HepG2 (cell line): ENCODE measurements around the gene KIR3DL2. TPM values are rescaled to one million over a fixed set of nuclear protein-coding genes. Genes with fewer than 3 reads are reported as not detected.
"Not testable (repeated sequence)": the region's sequence is repeated elsewhere in the genome, so short reads cannot be mapped to it uniquely, and the experiment has no call there.

Experiments used
- ATAC-seq: fragments of 200-7000 bp; cut with Tn5 transposase; 3 replicates; pipeline ENCODE4 v1.9.1; 2020; ENCODE audit warnings: mild to moderate bottlenecking, moderate library complexity
- BruUV-seq: library from RNA; stranded (reverse); fragments of 400-500 nt; replicated peaks from 2 replicates; lab custom pipeline; 2021; lab: Mats Ljungman, UMichigan
- CTCF ChIA-PET: fragments of 300-600 bp; formaldehyde crosslinking; extraction: SDS; loops from one replicate; lab custom pipeline; 2021; ENCODE audit warnings: low total read pairs, inconsistent platforms, low intra/inter-chr PET ratio; lab: Yijun Ruan, JAX
- POLR2A ChIA-PET: fragments of 350-600 bp; sonication (Branson Sonifier 250); formaldehyde crosslinking; loops from one replicate; lab custom pipeline; 2020; ENCODE audit warnings: antibody characterized with exemption, inconsistent platforms; lab: Yijun Ruan, JAX
- DNase-seq: peaks from one replicate; pipeline ENCODE4 v3.0.0-alpha.2; 2015; ENCODE audit warnings: low spot score
- FAIRE-seq: peaks from 3 replicates; lab custom pipeline; 2011; peaks lifted over from hg19 to GRCh38; lab: Jason Lieb, UNC
- H2AFZ ChIP-seq: one replicate; pipeline ENCODE4 v1.6.1; 2011; ENCODE audit warnings: low read length, inconsistent platforms
- H3K27ac ChIP-seq: fragments of 300-600 bp; 3 replicates; pipeline ENCODE4 v1.8.0; 2011; ENCODE audit warnings: mixed run types, mild to moderate bottlenecking, mixed read lengths, low read length, inconsistent platforms; ENCODE audit not compliant: insufficient read depth; ENCODE audit errors: extremely low read length
- H3K27me3 ChIP-seq, 2 experiments: fragments of 200-600 bp in 1 of 2; 2 replicates in 1 of 2; 3 replicates in 1 of 2; pipeline versions ENCODE4 v1.6.0 to v1.8.0; 2011; ENCODE audit warnings: low read length in 2 of 2, mild to moderate bottlenecking in 2 of 2, moderate library complexity in 2 of 2, inconsistent platforms in 1 of 2; ENCODE audit not compliant: insufficient read depth in 2 of 2, control insufficient read depth in 1 of 2
- H3K36me3 ChIP-seq, 2 experiments: fragments of 200-600 bp in 1 of 2; replicated peaks in 1 of 2; 2 replicates in 1 of 2; 3 replicates in 1 of 2; pipeline versions ENCODE4 v1.5.1 to v1.8.0; 2011; ENCODE audit warnings: low read length in 2 of 2, inconsistent platforms in 1 of 2; ENCODE audit not compliant: insufficient read depth in 2 of 2, control insufficient read depth in 1 of 2
- H3K4me1 ChIP-seq: 2 replicates; pipeline ENCODE4 v1.5.1; 2012; ENCODE audit warnings: low read length, inconsistent platforms; ENCODE audit not compliant: insufficient read depth
- H3K4me2 ChIP-seq: 2 replicates; pipeline ENCODE4 v1.6.0; 2011; ENCODE audit warnings: low read depth, low read length, inconsistent platforms
- H3K4me3 ChIP-seq, 3 experiments: fragments of 200-600 bp in 1 of 3; sonication (generic), shearing (Covaris generic) in 1 of 3; replicated peaks in 1 of 3; 2 replicates each; pipeline ENCODE4 v1.5.1; 2011 to 2016; ENCODE audit warnings: low read length in 3 of 3, inconsistent platforms in 2 of 3, low read depth in 2 of 3, mild to moderate bottlenecking in 2 of 3, control low read depth in 1 of 3, mixed read lengths in 1 of 3; ENCODE audit not compliant: insufficient read depth in 1 of 3
- H3K79me2 ChIP-seq: one replicate; pipeline ENCODE4 v1.6.1; 2011; ENCODE audit warnings: low read length, inconsistent platforms; ENCODE audit not compliant: insufficient read depth
- H3K9ac ChIP-seq: 2 replicates; pipeline ENCODE4 v1.6.0; 2011; ENCODE audit warnings: mild to moderate bottlenecking, low read depth, low read length, inconsistent platforms; ENCODE audit not compliant: insufficient read depth
- H3K9me3 ChIP-seq: 2 replicates; pipeline ENCODE4 v1.5.1; 2012; ENCODE audit warnings: mild to moderate bottlenecking, low read length
- H4K20me1 ChIP-seq: 2 replicates; pipeline ENCODE4 v1.6.0; 2011; ENCODE audit warnings: inconsistent platforms, mild to moderate bottlenecking, low read length, moderate library complexity; ENCODE audit not compliant: insufficient read depth
- CEBPB ChIP-seq: IDR thresholded peaks from 2 replicates; pipeline ENCODE4 v1.6.1; 2011; ENCODE audit warnings: low read depth, low read length, improper control_type of control experiment, borderline replicate concordance
- MNT ChIP-seq: fragments of 450-650 bp; IDR thresholded peaks from 2 replicates; pipeline ENCODE4 v1.6.1; 2016
- WGBS: methylation state at CpG from one replicate; pipeline ENCODE4 v1.1.6; 2017; ENCODE audit warnings: low lambda C conversion rate; 5-methylcytosine and 5-hydroxymethylcytosine counted together
- in situ Hi-C: cut with HindIII; loops from 2 replicates; pipeline ENCODE4 v1.10.0; 2017; ENCODE audit warnings: low pct_unique_long_range_greater_than_20kb; ENCODE audit not compliant: extremely low pct_ligation_motif_present
- intact Hi-C: fragments of 100-400 bp; cut with micrococcal nuclease; formaldehyde crosslinking; loops from one replicate; pipeline ENCODE4 v1.10.0; 2022; ENCODE audit not compliant: unreplicated experiment
- polyA plus RNA-seq, 8 experiments: library from polyadenylated mRNA; depleted of rRNA in 3 of 8; stranded (reverse) in 7 of 8; unstranded in 1 of 8; fragments of >200 nt; fragmentation: Illumina TruSeq in 4 of 8; extraction: Trizol in 4 of 8; gene quantifications; 2 replicates each; pipeline versions ENCODE4 v1.2.1 to v1.2.3, GENCODE V29; 2011 to 2016; ENCODE audit warnings: low read depth in 4 of 8, missing spikeins in 1 of 8, mixed read lengths in 1 of 8; ENCODE audit not compliant: insufficient read depth in 1 of 8
- total RNA-seq, 5 experiments: library from RNA; depleted of rRNA; stranded (reverse); fragments of >200 nt; fragmentation: Illumina TruSeq; extraction: Trizol; gene quantifications; 2 replicates each; pipeline ENCODE4 v1.2.3, GENCODE V29; 2016; ENCODE audit warnings: low read depth in 1 of 5

KIR3DL2 gene
- total and polyA plus RNA-seq, 2 of the 13 experiments (the other 11 are each of a cell fraction or from before 2014, with no cell fraction given) = not detected

GRCh38 chr19:54899646-54900045, 49.4 kb downstream of the KIR3DL2 start:
- H3K4me1 ChIP-seq, H3K9me3 ChIP-seq, in situ Hi-C loops, CTCF ChIA-PET, DNase-seq, H3K4me2 ChIP-seq, BruUV-seq, FAIRE-seq, H3K4me3 ChIP-seq, H3K27ac ChIP-seq, H3K9ac ChIP-seq, intact Hi-C loops, ATAC-seq, H3K79me2 ChIP-seq, H3K27me3 ChIP-seq, H2AFZ ChIP-seq, H3K36me3 ChIP-seq, H4K20me1 ChIP-seq, POLR2A ChIA-PET: not testable (repeated sequence)
- peak; percentile 30; the same call in 1 of the 2 replicates for TF ChIP-seq MNT
- 52% methylated on average over 9 of the region's 9 CpGs for WGBS

GRCh38 chr19:54901153-54901552, 50.9 kb downstream of the KIR3DL2 start:
- H3K36me3 ChIP-seq, H3K4me1 ChIP-seq, H3K4me2 ChIP-seq, H3K9ac ChIP-seq, ATAC-seq, H3K27ac ChIP-seq, POLR2A ChIA-PET, in situ Hi-C loops, H3K4me3 ChIP-seq, H3K79me2 ChIP-seq, H2AFZ ChIP-seq, H4K20me1 ChIP-seq, H3K9me3 ChIP-seq, intact Hi-C loops, BruUV-seq, FAIRE-seq, CTCF ChIA-PET, DNase-seq: not testable (repeated sequence)
- peaks cover 0 to 11% of the 10 kb centered on the region in 2 experiments; a peak in 2 of 5 replicates for H3K27me3 ChIP-seq
- TF ChIP-seq CEBPB = peak; percentile 50; the same call in 1 of the 2 replicates
- WGBS = 3% methylated on average over 8 of the region's 8 CpGs
